DMS79 treated with DMSO at 0.1 percent for 48 hours (cell line): ENCODE measurements around the gene FARS2.

Experiments used
- DNase-seq: peaks from one replicate; lab custom pipeline; 2025; lab: John Stamatoyannopoulos, UW

The FARS2 gene

GRCh38 chr6:5287205-5287965 lies 26.1 kb downstream of the FARS2 start:
- DNase-seq, result no peak

GRCh38 chr6:5287966-5288297 lies 26.6 kb downstream of the FARS2 start:
- no peak for DNase-seq

- DNase-seq, result no peak
These were observed 28.8 kb downstream of the FARS2 start for GRCh38 chr6:5290097-5290496.

- no peak for DNase-seq
These were observed 29.2 kb downstream of the FARS2 start for GRCh38 chr6:5290500-5290899.

GRCh38 chr6:5292154-5292553 lies 30.8 kb downstream of the FARS2 start:
- DNase-seq, result no peak

- no peak for DNase-seq
These were observed 32.4 kb downstream of the FARS2 start for GRCh38 chr6:5293692-5294091.

GRCh38 chr6:5294392-5295211 lies 33.3 kb downstream of the FARS2 start:
- DNase-seq, result no peak

- DNase-seq, result no peak
These were observed 34.3 kb downstream of the FARS2 start for GRCh38 chr6:5295623-5296022.

- no peak for DNase-seq
These were observed 39.0 kb downstream of the FARS2 start for GRCh38 chr6:5300206-5300764.

GRCh38 chr6:5302220-5302946 lies 41.1 kb downstream of the FARS2 start:
- no peak for DNase-seq

GRCh38 chr6:5302995-5303622 lies 41.8 kb downstream of the FARS2 start:
- no peak for DNase-seq

- no peak for DNase-seq
These were observed 42.4 kb downstream of the FARS2 start for GRCh38 chr6:5303682-5304081.

- DNase-seq, result no peak
These were observed 44.8 kb downstream of the FARS2 start for GRCh38 chr6:5305968-5306626.

GRCh38 chr6:5307058-5307457 lies 45.7 kb downstream of the FARS2 start:
- DNase-seq, result no peak

- no peak for DNase-seq
These were observed 46.8 kb downstream of the FARS2 start for GRCh38 chr6:5308066-5308465.

- no peak for DNase-seq
These were observed 53.0 kb downstream of the FARS2 start for GRCh38 chr6:5314191-5314865.

- DNase-seq, result no peak
These were observed 54.6 kb downstream of the FARS2 start for GRCh38 chr6:5315881-5316280.

GRCh38 chr6:5316951-5317350 lies 55.6 kb downstream of the FARS2 start:
- DNase-seq, result no peak

GRCh38 chr6:5318617-5319272 lies 57.4 kb downstream of the FARS2 start:
- no peak for DNase-seq

- no peak for DNase-seq
These were observed 62.7 kb downstream of the FARS2 start for GRCh38 chr6:5323979-5324378.
